GM18507 (cell line): ENCODE data around the gene WWOX.

ENCODE experiments used
- DNase-seq: peaks from one replicate; pipeline ENCODE4 v3.0.0; 2011; ENCODE audit warnings: low read depth; ENCODE audit not compliant: insufficient read length; ENCODE audit errors: extremely low spot score
- FAIRE-seq: peaks from 2 replicates; lab custom pipeline; 2011; peaks lifted over from hg19 to GRCh38; lab: Jason Lieb, UNC

WWOX gene

GRCh38 chr16:78744099-78744498, 644.6 kb downstream of the WWOX start:
- DNase-seq (no peak), FAIRE-seq (no peak)

DNA sequence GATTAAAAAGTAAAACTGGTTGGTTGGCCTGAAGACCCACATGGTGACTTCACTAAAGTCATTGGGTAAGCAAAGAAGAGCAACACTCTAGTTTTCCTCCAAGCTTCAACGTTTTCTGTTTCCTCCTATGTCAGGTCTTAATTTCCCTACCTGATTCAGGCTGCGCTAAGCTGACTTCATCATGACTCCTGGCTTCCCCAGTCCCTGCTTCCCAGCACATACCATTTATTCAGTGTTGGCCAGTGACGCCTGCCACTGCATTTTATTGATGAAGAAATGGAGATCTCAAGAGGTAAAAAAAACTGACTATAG, 645.3 kb downstream of the WWOX start:
- FAIRE-seq (no peak), DNase-seq (no peak)

- DNase-seq (no peak), FAIRE-seq (no peak)
These were observed 645.9 kb downstream of the WWOX start for GRCh38 chr16:78745108-78746019.

GRCh38 chr16:78746718-78747117, 647.3 kb downstream of the WWOX start:
- FAIRE-seq (no peak), DNase-seq (no peak)

- FAIRE-seq = no peak
- no peak for DNase-seq
These were observed 648.9 kb downstream of the WWOX start for GRCh38 chr16:78748220-78748929.

- DNase-seq (no peak), FAIRE-seq (peak; percentile 89)
These were observed 650.4 kb downstream of the WWOX start for GRCh38 chr16:78749745-78750268.

- DNase-seq = no peak
- FAIRE-seq = peak; percentile 5
These were observed 651.2 kb downstream of the WWOX start for GRCh38 chr16:78750611-78751010.

- DNase-seq (no peak), FAIRE-seq (no peak)
These were observed 652.1 kb downstream of the WWOX start for GRCh38 chr16:78751601-78752000.

GRCh38 chr16:78754713-78755112, 655.3 kb downstream of the WWOX start:
- DNase-seq (no peak), FAIRE-seq (no peak)

DNA sequence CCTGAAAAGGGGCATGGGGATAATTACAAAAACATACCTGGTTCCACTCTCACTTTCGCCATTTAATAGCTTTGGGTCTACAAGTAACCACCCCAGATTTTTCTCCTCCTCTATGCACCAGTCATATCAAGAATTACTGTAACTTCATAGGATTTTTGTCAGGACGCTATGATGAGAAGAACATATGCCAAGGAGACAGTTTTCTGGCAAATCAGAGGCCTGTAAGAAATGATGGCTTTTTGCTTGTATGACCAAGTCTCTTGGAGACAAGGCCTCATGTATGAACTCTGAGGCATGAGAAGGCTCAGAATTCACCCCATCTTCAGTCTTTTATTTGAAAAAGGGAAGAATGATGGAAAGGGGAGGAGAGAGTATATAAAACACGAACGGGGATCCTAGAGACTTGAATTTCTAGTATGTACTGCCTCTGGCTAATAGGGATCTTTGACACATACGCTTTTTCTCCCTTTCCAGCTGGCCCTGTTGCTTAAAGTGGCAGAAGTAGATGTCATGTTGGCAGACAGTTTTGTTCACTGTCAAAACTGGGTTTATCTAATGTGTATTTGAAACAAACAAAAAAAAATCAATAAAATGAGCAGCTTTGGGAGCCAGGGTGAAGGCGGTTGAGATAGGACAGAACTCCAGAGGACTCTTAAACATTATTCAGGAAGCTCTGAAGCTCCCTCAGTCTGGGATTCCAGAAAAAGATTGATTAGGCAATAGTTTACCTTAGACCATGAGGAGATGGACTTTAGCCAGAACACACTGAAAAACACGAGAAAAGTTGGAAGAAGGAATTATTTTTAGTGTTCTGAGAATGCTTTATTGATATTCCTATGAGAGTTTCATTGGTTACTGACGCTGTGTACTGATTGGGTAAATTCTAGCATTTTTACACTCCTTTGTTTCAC, 656.6 kb downstream of the WWOX start:
- FAIRE-seq = no peak

DNA sequence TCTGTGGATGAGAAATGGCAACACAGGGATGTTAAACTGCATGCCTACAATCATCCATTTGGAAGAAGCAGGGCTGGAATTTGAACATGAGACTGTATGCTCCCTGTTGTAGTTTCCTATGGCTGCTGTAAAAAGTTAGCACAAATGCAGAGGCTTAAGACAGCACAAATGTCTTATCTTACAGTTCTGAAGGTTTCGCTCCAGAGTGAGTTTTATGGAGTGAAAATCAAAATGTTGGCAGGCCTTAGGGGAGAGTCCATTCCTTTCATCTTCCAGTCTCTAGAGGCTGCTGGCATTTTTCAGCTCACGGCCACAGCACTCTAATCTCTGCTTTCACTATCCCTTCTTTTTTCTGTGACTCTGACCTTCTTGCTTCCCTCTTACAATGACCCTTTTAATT, 660.1 kb downstream of the WWOX start:
- FAIRE-seq (no peak), DNase-seq (no peak)

More for the DNA sequence above, 656.6 kb downstream of the WWOX start:
- no peak for DNase-seq

- DNase-seq (no peak), FAIRE-seq (no peak)
These were observed 661.2 kb downstream of the WWOX start for GRCh38 chr16:78760611-78761010.

DNA sequence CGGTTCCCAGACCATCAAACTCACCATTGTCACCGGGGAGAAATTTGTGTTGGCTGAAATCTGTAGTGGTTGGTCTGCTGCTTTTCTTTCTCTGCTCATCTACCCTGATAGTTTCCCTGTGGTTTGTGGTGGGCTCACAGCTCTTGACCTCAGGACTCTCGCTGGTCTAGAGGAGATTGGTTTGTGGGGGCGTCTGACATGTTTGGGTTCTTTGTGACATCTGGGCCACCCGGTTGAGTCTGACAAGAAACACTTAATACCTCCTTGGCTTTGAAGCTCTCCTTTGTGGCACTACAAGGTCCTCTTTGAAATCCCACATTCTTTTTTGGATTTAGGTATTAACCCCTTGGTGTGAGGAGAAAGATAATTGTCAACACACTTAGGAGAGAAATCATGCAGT, 662.0 kb downstream of the WWOX start:
- DNase-seq (no peak), FAIRE-seq (peak; percentile 75)

GRCh38 chr16:78762222-78762621, 662.8 kb downstream of the WWOX start:
- peak; percentile 55 for FAIRE-seq
- DNase-seq = no peak

- FAIRE-seq (no peak), DNase-seq (no peak)
These were observed 664.5 kb downstream of the WWOX start for GRCh38 chr16:78763821-78764440.

GRCh38 chr16:78764478-78764877, 665.0 kb downstream of the WWOX start:
- FAIRE-seq (no peak), DNase-seq (no peak)

DNA sequence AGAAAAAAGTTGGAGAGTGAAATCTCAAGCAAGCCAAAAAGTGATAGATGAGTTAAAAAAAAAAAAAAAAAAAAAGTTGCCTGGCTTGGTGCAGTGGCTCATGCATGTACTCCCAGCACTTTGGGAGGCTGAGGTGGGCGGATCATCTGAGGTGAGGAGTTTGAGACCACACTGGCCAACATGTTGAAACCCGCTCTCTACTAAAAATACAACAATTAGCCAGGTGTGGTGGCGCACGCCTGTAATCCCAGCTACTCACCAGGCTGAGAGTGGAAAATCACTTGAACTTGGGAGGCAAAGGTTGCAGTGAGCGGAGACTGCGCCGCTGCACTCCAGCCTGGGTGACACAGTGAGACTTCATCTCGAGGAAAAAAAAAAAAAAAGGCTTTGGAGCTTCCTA, 668.8 kb downstream of the WWOX start:
- FAIRE-seq (no peak), DNase-seq (no peak)

- DNase-seq = no peak
- FAIRE-seq = peak; percentile 93
These were observed 669.3 kb downstream of the WWOX start for GRCh38 chr16:78768718-78769117.

GRCh38 chr16:78770353-78771091, 671.1 kb downstream of the WWOX start:
- FAIRE-seq (peak; percentile 12), DNase-seq (peak; percentile 46)
